SU-DHL-6 (cell line): ENCODE measurements around the gene ITGB7.

ENCODE experiments used
- CTCF ChIP-seq: fragments of 200-600 bp; sonication (generic); IDR thresholded peaks from one replicate; pipeline ENCODE4 v1.5.1; 2017; ENCODE audit warnings: antibody characterized with exemption, mild to moderate bottlenecking, low read length, moderate library complexity; ENCODE audit not compliant: insufficient read depth, poor library complexity, severe bottlenecking
- EZH2phosphoT487 ChIP-seq: fragments of 200-600 bp; sonication (generic), shearing (Covaris generic); conservative IDR thresholded peaks from 2 replicates; pipeline ENCODE4 v1.6.1; 2018; ENCODE audit warnings: mild to moderate bottlenecking, antibody characterized with exemption, low read length, moderate library complexity, mixed read lengths

GRCh38 chr12:53172352-53172751 is 34.7 kb downstream of the ITGB7 start:
- TF ChIP-seq EZH2phosphoT487 (no peak), CTCF (no peak)
